HG02885 (cell line): ENCODE results near the gene PCSK4.
"Not testable (repeated sequence)": the region's sequence is repeated elsewhere in the genome, so short reads cannot be mapped to it uniquely, and the experiment has no call there.

ENCODE experiments used
- ATAC-seq: cut with Tn5 transposase; IDR thresholded peaks from one replicate; pipeline ENCODE4 v1.9.1; 2021; ENCODE audit warnings: mild to moderate bottlenecking; ENCODE audit not compliant: unreplicated experiment, poor library complexity

The PCSK4 gene

DNA sequence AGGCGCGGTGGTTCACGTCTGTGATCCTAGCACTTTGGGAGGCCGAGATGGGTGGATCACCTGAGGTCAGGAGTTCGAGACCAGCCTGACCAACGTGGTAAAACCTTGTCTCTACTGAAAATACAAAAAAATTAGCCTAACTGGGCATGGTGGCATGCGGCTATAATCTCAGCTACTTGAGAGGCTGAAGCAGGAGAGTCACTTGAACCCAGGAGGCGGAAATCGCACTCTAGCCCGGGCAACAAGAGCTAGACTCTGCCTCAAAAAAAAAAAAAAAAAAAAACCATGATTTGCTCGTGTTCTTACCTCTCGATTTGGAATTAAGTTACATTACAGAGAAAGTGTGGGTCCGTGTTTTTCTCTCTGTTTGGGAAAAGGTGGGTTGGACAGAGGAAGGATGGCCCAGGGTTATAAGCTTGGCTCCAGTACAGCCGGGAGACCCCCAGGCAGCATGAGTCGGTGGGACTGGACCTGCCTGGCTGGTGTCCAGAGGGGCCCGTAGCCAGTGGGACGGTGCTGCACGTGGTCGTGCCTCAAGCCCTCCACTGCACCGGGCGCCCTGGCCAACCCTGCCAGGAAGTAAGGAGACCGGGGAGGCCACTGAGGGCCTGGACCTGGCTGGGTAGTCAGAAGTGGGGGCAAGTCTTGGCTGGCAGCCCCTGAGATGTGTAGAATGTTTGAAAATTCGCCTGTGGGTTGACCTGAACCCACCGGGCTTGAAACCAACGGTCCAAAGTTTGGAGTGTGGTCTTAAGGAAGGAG, 48.3 kb downstream of the PCSK4 start:
- ATAC-seq: no peak

DNA sequence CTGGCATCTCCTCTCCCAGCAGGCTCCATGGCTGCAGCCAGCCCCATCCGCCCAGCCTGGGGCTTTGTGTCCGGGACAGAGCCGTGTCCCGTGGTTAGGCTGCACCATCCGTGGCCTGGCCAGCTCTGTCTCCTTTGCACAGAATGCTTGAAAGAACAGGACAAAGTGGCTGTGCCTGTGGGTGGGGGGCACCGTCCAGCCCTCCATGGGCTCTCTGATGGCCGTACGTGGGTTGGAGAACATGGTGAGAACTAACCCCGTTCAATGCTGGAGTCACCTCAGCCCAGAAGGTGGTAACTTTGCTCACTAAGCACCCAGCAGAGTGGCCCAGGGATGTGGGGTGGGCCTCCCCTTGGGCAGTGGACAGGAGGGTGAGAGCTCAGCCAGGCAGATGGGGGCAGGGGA, 49.1 kb downstream of the PCSK4 start:
- no peak for ATAC-seq

DNA sequence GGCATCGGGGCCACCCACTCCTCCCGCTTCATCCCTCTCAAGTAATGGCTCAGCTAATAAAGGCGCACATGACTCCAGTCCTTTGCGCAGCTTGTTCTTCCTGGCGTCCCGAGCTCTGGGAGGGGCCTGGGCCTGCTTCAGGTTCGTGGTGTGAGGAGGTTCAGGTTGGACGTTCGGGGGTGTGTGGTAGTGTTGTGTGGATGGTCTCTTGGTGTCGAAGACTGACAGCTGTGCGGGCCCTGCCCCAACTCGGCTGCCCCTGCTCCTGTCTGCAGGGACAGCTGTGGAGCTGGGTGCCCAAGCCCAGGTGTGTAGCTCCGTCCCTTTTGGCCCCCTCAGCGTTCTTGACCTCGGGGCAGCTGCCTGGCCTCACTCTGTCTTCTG, 49.7 kb downstream of the PCSK4 start:
- ATAC-seq: no peak

DNA sequence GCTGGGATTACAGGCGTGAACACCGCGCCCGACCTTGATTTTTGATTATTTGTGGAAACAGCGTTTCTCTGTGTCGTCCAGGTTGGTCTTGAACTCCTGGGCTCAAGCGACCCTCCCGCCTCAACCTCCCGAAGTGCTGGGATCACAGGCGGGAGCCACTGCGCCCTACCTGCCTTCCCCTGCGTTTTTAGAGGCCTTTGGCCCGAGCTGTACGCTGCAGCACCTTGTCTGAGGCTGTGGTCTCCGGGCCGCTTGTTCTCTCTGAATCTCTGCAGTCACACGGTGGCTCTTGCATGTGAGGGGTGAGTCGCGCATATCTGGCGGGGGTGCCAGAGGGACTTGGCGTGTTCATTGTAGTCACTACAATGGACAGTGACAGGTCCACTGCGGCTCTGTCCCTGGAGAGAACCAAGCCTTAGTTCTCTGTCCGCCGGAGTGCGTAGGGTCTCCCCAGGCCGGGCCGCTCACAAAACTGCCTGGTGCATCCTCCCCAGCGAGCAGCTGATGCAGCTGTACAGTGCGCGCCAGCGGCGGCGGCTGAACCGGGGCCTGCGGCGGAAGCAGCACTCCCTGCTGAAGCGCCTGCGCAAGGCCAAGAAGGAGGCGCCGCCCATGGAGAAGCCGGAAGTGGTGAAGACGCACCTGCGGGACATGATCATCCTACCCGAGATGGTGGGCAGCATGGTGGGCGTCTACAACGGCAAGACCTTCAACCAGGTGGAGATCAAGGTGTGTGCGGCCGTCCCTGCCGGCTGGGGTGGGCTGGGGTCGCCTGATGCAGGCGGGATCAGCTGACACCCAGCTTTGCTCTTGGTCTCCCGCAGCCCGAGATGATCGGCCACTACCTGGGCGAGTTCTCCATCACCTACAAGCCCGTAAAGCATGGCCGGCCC, 50.4 kb downstream of the PCSK4 start:
- not testable (repeated sequence) for ATAC-seq

DNA sequence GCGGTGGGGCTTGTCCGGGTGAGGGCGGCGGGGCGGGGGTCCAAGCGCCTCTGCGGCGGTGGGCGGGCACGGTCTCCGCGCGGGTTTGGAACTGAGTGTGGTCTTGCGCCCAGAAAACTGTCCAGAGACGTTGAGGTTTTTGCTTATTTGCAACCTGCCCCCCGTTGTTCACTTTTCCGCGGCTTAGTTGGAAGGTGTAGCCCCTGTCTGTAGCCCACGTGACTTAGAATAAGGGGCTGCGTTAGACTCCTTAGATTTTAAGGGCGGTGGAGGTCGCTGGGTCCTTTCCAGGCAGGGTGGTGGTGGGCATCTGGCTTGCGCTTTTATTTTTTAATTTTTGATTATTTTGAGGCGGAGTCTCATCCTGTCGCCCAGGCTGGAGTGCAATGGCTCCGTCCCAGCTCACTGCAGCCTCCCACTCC, 51.2 kb downstream of the PCSK4 start:
- ATAC-seq: no peak

DNA sequence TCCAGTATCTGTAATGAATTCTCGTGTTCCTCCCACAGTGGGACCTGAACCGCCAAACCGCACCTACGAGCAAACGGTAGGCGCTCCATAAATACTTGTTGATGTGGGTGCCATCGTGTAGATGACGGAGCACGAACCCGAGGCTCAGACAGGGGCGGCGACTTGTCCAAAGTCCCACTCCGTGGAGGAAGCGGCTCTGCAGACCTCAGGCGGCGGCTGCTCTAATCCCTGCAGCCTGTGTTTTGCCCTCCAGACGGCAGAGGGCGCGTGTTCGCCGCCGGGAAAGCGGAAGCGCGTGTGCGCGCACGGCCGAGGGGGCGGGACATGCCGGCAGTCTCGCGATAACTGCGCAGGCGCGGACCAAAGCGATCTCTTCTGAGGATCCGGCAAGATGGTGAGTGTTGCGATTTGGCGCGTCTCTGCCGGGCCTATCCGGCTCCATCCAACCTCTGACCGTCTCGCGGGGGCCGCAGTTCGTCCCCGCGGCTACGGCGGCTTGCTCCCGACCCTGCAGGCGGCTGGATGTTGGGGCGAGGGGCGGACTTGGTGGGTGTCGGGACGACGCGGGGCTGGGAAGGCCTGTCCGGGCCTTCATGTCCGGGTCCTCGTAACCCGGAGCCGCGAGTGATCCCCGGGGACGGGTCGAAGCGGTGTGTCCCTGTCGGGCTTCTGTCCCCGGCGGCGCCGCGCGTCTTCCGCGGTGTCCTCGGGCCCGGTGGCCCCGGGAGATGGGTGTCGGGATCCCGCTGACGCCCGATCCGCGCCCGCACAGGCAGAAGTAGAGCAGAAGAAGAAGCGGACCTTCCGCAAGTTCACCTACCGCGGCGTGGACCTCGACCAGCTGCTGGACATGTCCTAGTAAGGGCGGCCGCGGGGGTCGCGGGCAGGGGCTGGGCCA, 51.9 kb downstream of the PCSK4 start, which contains the start of gene RPS15:
TSS of gene RPS15 (plus strand) at position 362 of the 898 bp plus-strand sequence. CDS start at position 392, 30 bp downstream.
- peak; percentile 83 for ATAC-seq

DNA sequence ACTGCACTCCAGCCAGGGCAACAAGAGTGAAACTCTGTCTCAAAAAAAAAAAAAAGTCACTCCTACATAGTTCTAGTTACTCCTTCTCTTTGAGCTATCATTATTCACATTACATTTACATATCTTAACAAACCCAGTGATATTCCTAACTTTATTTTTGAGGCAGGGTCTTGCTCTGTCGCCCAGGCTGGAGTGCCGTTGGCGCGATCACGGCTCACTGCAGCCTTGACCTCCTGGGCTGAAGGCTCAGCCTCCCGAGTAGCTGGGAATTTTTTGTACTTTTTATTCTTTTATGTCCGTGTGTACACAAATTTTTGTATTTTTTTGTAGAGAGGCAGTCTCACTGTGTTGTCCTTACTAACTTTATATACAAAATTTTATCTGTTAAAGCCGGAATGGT, 52.5 kb downstream of the PCSK4 start:
- ATAC-seq: no peak

DNA sequence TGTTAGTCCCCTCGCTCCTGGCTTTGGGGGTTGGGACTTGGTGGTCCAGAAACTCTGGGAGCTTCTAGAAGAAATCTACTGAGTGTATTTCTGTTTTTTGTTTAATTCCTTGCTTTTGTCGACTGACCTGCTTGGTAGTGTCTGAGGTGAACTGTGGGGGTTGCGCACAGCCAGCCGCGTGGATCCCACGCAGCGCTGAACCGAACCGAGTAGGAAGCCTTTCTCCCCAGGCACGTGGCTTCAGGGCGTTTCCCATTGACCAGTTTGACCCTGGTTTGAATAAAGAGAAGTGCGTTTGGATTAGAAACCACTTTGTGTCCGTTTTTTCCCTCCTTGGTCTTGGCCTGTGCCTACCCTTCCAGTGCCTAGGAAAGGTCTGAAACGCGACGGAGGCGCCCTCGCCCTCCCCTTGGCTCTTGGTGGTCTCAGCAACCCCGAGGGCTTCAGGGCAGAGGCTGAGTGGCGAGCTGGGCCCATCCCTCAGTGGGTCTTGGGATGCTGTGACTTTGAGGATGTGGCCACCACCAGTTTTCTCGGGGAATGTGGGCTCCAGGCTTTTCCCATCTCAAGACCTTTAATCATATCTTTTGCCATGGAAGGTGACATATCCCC, 54.7 kb downstream of the PCSK4 start:
- ATAC-seq: no peak

DNA sequence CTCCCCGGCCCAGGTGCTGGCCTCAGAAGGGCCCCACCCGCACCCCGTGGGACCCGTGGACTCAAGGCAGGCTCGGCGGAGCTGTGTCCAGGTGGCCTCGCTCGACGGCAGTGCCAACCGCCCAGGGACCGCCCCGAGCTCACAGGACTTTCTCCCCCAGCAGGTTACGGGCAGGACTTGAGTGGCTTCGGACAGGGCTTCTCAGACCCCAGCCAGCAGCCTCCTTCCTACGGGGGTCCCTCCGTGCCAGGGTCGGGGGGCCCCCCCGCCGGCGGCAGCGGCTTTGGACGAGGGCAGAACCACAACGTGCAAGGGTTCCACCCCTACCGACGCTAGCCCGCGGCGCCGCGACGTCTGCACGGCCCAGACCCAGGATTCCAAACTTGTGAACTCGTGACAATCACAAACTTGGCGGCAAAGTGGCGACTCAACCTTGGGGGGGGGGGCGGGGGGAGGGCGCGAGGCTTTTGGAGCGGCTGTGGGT, 55.5 kb downstream of the PCSK4 start:
- no peak for ATAC-seq

DNA sequence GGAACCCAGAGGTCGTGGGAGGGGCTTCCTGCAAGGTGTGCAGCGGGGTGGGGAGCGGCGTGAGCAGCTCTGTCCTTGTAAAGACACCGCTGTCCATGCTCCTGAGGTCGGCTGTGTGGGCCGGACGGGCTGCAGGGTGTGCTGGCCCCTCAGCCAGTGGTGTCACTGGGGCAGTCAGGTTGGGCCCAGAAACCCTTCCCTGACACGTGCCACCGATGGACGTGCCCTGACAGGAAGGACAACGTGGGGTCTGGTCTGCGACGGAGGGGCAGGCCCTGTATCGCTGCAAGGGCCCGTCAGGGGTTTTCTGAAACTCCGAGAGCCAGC, 56.1 kb downstream of the PCSK4 start:
- no peak for ATAC-seq

DNA sequence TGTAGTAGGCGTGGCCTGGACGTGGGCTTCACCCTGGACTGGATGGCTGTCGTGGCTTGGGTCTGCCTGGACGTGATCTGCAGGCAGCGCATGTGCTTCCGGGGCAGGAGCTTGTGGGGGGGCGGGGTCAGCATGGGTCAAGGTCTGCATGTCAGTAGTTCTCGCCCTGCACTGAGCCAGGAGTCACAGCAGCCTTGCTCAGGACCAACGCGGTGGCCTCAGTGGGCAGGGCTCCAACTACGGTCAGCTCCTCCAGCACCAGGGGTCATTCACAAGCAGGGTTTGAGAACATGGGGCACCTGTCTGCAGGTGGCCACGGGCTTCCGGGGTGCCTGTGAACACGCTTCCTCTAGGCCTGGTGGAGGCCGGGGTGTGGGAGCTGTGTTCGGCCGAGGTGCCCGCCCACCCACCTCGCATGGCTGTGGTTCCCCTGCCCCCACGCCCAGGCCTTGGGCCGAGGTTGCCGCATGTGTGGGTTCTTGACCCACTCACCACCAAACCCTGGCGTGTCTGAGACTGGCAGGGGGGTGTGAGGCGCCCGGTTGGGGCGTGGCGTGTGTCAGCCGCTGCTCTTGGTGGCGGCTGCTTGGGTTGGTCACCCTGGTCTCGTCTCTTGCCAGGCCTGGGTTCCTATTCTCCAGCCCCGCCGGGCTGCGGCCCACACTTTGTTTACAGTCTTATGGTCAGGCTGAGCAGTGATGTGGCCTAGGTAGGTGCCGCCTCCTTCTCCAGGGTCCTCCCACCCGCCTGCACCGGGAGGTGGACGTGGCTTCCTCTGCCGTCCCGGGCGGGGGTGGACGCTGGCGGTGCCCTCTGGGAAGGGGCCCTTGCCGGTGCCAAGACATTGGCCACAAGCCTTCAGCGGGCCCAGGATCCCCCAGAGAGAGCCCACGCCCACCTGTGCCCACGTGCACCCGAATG, 56.8 kb downstream of the PCSK4 start:
- no peak for ATAC-seq

DNA sequence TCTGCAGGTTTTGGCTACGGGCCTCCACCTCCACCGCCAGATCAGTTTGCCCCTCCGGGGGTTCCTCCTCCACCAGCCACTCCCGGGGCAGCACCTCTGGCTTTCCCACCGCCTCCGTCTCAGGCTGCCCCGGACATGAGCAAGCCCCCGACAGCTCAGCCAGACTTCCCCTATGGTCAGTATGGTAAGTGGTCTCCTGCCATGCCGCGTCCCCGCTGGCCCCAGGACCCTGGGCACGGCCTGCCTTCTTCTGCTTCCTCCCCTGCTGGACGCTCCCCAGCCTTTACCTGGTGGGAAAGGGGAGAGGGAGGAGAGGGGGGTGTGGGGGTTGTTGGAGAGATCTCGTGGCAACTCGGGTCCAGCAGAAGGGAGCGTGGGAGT, 57.7 kb downstream of the PCSK4 start:
- ATAC-seq: no peak

DNA sequence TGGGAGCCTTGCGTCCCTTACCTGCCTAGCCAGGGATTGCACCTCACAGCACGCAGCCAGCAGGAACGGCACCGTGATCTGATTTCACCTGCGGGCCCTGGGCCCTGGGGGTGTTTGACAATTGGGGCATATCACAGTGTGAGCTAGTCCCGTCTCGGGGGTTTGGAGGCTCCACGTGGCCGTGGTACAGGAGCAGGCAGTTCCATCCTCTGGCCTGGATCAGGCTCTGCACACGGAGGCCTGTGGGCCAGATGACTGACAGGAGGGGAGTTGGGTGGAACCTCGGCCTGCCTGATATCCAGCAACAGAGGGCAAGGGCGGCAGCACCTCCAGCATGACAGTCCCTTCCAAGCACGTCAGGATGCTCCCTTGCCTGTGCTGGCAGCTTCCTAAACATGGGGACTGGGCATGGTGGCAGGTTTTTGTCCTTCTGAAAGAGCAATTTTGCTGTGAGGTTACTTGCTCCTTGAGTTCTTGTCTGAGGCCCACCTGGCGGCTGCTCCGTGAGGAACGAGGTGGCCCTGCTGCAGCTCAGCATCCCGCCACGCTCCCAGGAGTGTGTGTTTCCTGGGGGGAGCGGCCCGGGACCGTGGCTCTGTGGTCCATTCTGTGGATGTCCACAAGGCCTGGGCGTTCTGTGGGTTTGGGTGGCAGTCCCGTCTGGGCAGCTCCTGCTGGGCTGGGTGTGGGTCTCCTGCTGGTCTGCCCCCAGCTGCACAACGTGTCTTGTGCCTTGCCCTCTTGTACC, 58.2 kb downstream of the PCSK4 start:
- no peak for ATAC-seq
